ENCODE measurements around the gene KIF17.

DNA sequence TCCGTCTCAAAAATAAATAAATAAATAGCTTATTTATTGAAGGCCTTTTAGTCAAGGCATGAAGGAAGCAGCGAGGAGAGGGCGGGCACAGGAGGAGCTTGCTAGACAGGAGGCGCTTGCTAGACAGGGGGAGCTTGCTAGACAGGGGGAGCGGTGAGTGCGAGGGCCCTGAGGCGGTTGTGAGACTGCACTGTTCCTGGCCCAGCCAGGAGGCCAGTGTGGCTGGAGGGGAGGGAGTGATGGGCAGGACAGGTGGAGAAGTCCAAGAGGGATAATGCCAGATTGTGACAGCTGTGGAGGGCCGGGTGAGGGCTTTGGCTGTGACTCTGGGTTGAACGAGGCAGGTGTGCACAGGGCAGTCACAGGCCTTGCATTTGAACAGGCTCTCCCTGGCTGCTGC, 18.2 kb downstream of the KIF17 start:
- TF ChIP-seq, protein P1, sequence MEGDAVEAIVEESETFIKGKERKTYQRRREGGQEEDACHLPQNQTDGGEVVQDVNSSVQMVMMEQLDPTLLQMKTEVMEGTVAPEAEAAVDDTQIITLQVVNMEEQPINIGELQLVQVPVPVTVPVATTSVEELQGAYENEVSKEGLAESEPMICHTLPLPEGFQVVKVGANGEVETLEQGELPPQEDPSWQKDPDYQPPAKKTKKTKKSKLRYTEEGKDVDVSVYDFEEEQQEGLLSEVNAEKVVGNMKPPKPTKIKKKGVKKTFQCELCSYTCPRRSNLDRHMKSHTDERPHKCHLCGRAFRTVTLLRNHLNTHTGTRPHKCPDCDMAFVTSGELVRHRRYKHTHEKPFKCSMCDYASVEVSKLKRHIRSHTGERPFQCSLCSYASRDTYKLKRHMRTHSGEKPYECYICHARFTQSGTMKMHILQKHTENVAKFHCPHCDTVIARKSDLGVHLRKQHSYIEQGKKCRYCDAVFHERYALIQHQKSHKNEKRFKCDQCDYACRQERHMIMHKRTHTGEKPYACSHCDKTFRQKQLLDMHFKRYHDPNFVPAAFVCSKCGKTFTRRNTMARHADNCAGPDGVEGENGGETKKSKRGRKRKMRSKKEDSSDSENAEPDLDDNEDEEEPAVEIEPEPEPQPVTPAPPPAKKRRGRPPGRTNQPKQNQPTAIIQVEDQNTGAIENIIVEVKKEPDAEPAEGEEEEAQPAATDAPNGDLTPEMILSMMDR (conservative IDR thresholded peaks at IDR 0.05), result no peak
- TF ChIP-seq ZFX (IDR thresholded peaks at IDR 0.05), result no peak
